IMR-90 (cell line): ENCODE results near the gene HPSE2. TPM values are rescaled to one million over a fixed set of nuclear protein-coding genes. Genes with fewer than 3 reads are reported as not detected.

Experiments used
- ATAC-seq: fragments of 200-7000 bp; cut with Tn5 transposase; 2 replicates; pipeline ENCODE4 v1.9.1; 2020; ENCODE audit warnings: low read depth, mild to moderate bottlenecking, moderate library complexity
- BruUV-seq: library from RNA; stranded (reverse); fragments of 400-500 nt; replicated peaks from 2 replicates; lab custom pipeline; 2021; lab: Mats Ljungman, UMichigan
- CTCF ChIA-PET: fragments of 300-600 bp; formaldehyde crosslinking; extraction: SDS; loops from one replicate; lab custom pipeline; 2021; ENCODE audit warnings: antibody characterized with exemption; lab: Yijun Ruan, JAX
- POLR2A ChIA-PET: fragments of 300-600 bp; sonication (Branson Sonifier 250); formaldehyde crosslinking; loops from one replicate; lab custom pipeline; 2022; ENCODE audit warnings: antibody characterized with exemption; ENCODE audit not compliant: unreplicated experiment; lab: Charles Lee
- DNase-seq: peaks from one replicate; pipeline ENCODE4 v3.0.0; 2013
- H2AFZ ChIP-seq: replicated peaks from 2 replicates; pipeline ENCODE3; 2013; ENCODE audit warnings: low read length, mild to moderate bottlenecking; ENCODE audit not compliant: poor library complexity
- H2AK5ac ChIP-seq: 2 replicates; pipeline ENCODE4 v1.6.1; 2013; ENCODE audit warnings: low read depth, low read length, inconsistent platforms
- H2AK9ac ChIP-seq: replicated peaks from 2 replicates; pipeline ENCODE3; 2013; ENCODE audit warnings: mild to moderate bottlenecking, low read depth, low read length, moderate library complexity; ENCODE audit not compliant: poor library complexity
- H2BK120ac ChIP-seq: 2 replicates; pipeline ENCODE4 v1.6.1; 2013; ENCODE audit warnings: low read depth, low read length, inconsistent platforms
- H2BK15ac ChIP-seq: 3 replicates; pipeline ENCODE4 v1.6.1; 2013; ENCODE audit warnings: low read depth, low read length, inconsistent platforms
- H2BK20ac ChIP-seq: 2 replicates; pipeline ENCODE4 v1.6.1; 2013; ENCODE audit warnings: low read depth, mild to moderate bottlenecking, inconsistent platforms, low read length, moderate library complexity
- H2BK5ac ChIP-seq: 2 replicates; pipeline ENCODE4 v1.6.1; 2013; ENCODE audit warnings: mild to moderate bottlenecking, low read depth, low read length, inconsistent platforms; ENCODE audit not compliant: poor library complexity, severe bottlenecking
- H3K14ac ChIP-seq: replicated peaks from 2 replicates; pipeline ENCODE4 v1.6.1; 2013; ENCODE audit warnings: low read depth, low read length, inconsistent platforms
- H3K18ac ChIP-seq: 2 replicates; pipeline ENCODE4 v1.6.1; 2013; ENCODE audit warnings: low read depth, low read length, control low read depth
- H3K23ac ChIP-seq: 2 replicates; pipeline ENCODE4 v1.6.1; 2013; ENCODE audit warnings: low read depth, low read length, inconsistent platforms
- H3K27ac ChIP-seq: 2 replicates; pipeline ENCODE4 v1.5.1; 2013; ENCODE audit warnings: mild to moderate bottlenecking, control low read depth, low read length; ENCODE audit not compliant: insufficient read depth
- H3K27me3 ChIP-seq: 2 replicates; pipeline ENCODE4 v1.6.1; 2013; ENCODE audit warnings: low read length; ENCODE audit not compliant: control insufficient read depth, insufficient read depth
- H3K36me3 ChIP-seq: 2 replicates; pipeline ENCODE4 v1.6.1; 2013; ENCODE audit warnings: low read length, mixed read lengths; ENCODE audit not compliant: control insufficient read depth, insufficient read depth
- H3K4ac ChIP-seq: 2 replicates; pipeline ENCODE4 v1.6.1; 2013; ENCODE audit warnings: low read depth, low read length, inconsistent platforms
- H3K4me1 ChIP-seq: 2 replicates; pipeline ENCODE4 v1.6.1; 2013; ENCODE audit warnings: low read length, mixed read lengths; ENCODE audit not compliant: control insufficient read depth, insufficient read depth
- H3K4me2 ChIP-seq: 2 replicates; pipeline ENCODE4 v1.6.1; 2013; ENCODE audit warnings: low read depth, mild to moderate bottlenecking, control low read depth, low read length, moderate library complexity
- H3K4me3 ChIP-seq: 2 replicates; pipeline ENCODE4 v1.5.1; 2013; ENCODE audit warnings: low read depth, mild to moderate bottlenecking, control low read depth, low read length, moderate library complexity; ENCODE audit not compliant: insufficient read depth
- H3K56ac ChIP-seq: 2 replicates; pipeline ENCODE4 v1.6.1; 2013; ENCODE audit warnings: low read length, inconsistent platforms; ENCODE audit not compliant: insufficient read depth; ENCODE audit errors: extremely low read depth
- H3K79me1 ChIP-seq, 2 experiments: 2 replicates each; pipeline ENCODE4 v1.6.1; 2013; ENCODE audit warnings: low read length in 2 of 2, inconsistent platforms in 1 of 2, low read depth in 1 of 2
- H3K9ac ChIP-seq: 2 replicates; pipeline ENCODE4 v1.6.1; 2013; ENCODE audit warnings: low read depth, low read length, control low read depth
- H3K9me1 ChIP-seq: 2 replicates; pipeline ENCODE4 v1.6.1; 2013; ENCODE audit warnings: low read length, inconsistent platforms; ENCODE audit not compliant: insufficient read depth
- H3K9me3 ChIP-seq: 2 replicates; pipeline ENCODE4 v1.6.1; 2013; ENCODE audit warnings: low read length; ENCODE audit not compliant: control insufficient read depth, insufficient read depth
- H4K20me1 ChIP-seq: 2 replicates; pipeline ENCODE4 v1.6.1; 2013; ENCODE audit warnings: low read length, inconsistent platforms; ENCODE audit not compliant: insufficient read depth
- H4K5ac ChIP-seq: 2 replicates; pipeline ENCODE4 v1.6.1; 2013; ENCODE audit warnings: mild to moderate bottlenecking, low read depth, low read length, control low read depth
- H4K8ac ChIP-seq, 2 experiments: 2 replicates each; pipeline ENCODE4 v1.6.1; 2013; ENCODE audit warnings: low read depth in 2 of 2, low read length in 2 of 2, control low read depth in 1 of 2, inconsistent platforms in 1 of 2
- H4K91ac ChIP-seq: 2 replicates; pipeline ENCODE4 v1.6.1; 2013; ENCODE audit warnings: low read depth, low read length, inconsistent platforms; ENCODE audit not compliant: insufficient read depth
- BHLHE40 ChIP-seq: fragments of 150-350 bp; IDR thresholded peaks from 2 replicates; pipeline ENCODE4 v1.6.1; 2016; ENCODE audit warnings: mild to moderate bottlenecking, low read depth, low read length
- CHD1 ChIP-seq: IDR thresholded peaks from 2 replicates; pipeline ENCODE4 v1.6.1; 2012; ENCODE audit warnings: low read depth, low read length, improper control_type of control experiment
- MAFK ChIP-seq: IDR thresholded peaks from 2 replicates; pipeline ENCODE4 v1.6.1; 2012; ENCODE audit warnings: low read depth, low read length, improper control_type of control experiment
- MAZ ChIP-seq: IDR thresholded peaks from 2 replicates; pipeline ENCODE4 v1.6.1; 2012; ENCODE audit warnings: low read depth, mild to moderate bottlenecking, low read length, improper control_type of control experiment, moderate library complexity, borderline replicate concordance
- NFE2L2 ChIP-seq: fragments of 150-350 bp; IDR thresholded peaks from 2 replicates; pipeline ENCODE4 v1.6.1; 2016; ENCODE audit warnings: low read depth, mild to moderate bottlenecking, low read length
- POLR2A ChIP-seq: IDR thresholded peaks from 2 replicates; pipeline ENCODE4 v1.6.1; 2012; ENCODE audit warnings: mild to moderate bottlenecking, low read depth, low read length
- RAD21 ChIP-seq: IDR thresholded peaks from 2 replicates; pipeline ENCODE4 v1.6.1; 2012; ENCODE audit warnings: low read length, improper control_type of control experiment
- RCOR1 ChIP-seq: IDR thresholded peaks from 2 replicates; pipeline ENCODE4 v1.6.1; 2012; ENCODE audit warnings: mild to moderate bottlenecking, low read length, improper control_type of control experiment; ENCODE audit not compliant: insufficient replicate concordance
- SMC3 ChIP-seq: fragments of 150-350 bp; IDR thresholded peaks from 2 replicates; pipeline ENCODE4 v1.6.1; 2016; ENCODE audit warnings: low read depth, mild to moderate bottlenecking, antibody characterized with exemption, low read length, moderate library complexity
- WGBS, 2 experiments: methylation state at CpG; one replicate each; pipeline versions ENCODE4 v1.1.5 to v1.1.7; 2013; ENCODE audit warnings: missing lambda C conversion rate in 2 of 2; ENCODE audit not compliant: insufficient read length in 1 of 2; ENCODE audit errors: extremely low coverage in 2 of 2; 5-methylcytosine and 5-hydroxymethylcytosine counted together
- dilution Hi-C: fragments of 300-500 bp; cut with HindIII; formaldehyde crosslinking; loops from one replicate; pipeline ENCODE4 v1.14.3; 2018; ENCODE audit warnings: low sequenced_read_pairs; ENCODE audit not compliant: unreplicated experiment
- in situ Hi-C: fragments of 300-500 bp; cut with MboI; formaldehyde crosslinking; loops from 3 replicates; pipeline ENCODE4 v1.14.3; 2019; ENCODE audit warnings: low sequenced_read_pairs, inconsistent platforms, mixed read lengths
- intact Hi-C: fragments of 100-400 bp; cut with micrococcal nuclease; formaldehyde crosslinking; loops from 2 replicates; pipeline ENCODE4 v1.10.0; 2022
- polyA plus RNA-seq, 3 experiments: library from polyadenylated mRNA; depleted of rRNA; stranded (reverse); fragments of >200 nt; gene quantifications; 2 replicates each; pipeline ENCODE4 v1.2.3, GENCODE V29; 2012; ENCODE audit warnings: low replicate concordance in 1 of 3
- total RNA-seq: library from RNA; depleted of rRNA; stranded (reverse); fragments of >200 nt; gene quantifications from 2 replicates; pipeline ENCODE4 v1.2.3, GENCODE V29; 2012
- TF ChIP-seq, protein P1 (sequence below): fragments of 150-350 bp; IDR thresholded peaks from 2 replicates; pipeline ENCODE4 v1.6.1; 2017; ENCODE audit warnings: mild to moderate bottlenecking, antibody characterized with exemption, low read length, low read depth
- TF ChIP-seq, protein P2 (sequence below): conservative IDR thresholded peaks from 2 replicates; pipeline ENCODE4 v1.5.1; 2012; ENCODE audit warnings: mild to moderate bottlenecking, low read depth, low read length, improper control_type of control experiment

HPSE2 gene
- total and polyA plus RNA-seq, 2 of the 4 experiments (the other 2 are of a cell fraction): not detected

DNA sequence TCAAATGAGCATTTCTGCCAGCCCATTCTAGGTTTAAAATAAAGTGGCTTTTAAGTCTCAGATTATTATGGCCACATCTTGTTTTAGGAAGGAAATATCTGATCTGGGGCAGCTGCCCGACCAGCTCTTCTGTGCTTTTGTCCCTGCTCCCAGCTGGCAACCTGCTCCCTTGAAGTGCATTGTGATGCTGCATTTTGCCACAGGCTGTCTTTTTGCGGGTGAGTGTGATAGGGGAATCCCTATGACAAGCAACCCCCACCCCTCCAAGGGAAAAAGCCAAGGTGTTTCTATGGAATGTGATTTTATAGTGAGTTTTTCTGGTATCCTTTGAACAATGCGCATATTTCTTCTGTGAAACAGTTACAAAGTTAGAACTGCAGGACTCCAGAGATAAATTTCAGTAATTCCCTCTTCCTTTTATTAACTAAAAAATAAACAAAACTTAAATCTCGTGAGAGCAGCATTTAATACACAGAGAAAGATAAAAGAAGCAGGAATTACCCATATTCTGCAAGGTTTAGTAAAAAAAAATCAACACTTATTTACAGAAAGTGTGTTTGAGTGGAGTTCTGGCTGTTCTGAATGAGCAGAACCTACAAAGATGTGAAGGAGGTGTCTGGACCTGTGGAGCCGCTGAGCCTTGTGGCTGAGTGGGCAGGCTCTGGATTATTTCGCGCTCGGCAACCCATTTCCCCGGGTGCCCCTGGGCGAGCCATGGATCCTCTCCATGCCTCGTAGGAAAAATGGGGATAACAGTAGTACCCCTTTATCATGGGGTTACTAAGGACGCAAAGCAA, 778.8 kb downstream of the HPSE2 start:
- Histone ChIP-seq H3K36me3 (no peaks in the 10 kb centered on the region), H3K9ac (no peak overlapping the region), H3K79me1 (no peaks in the 10 kb centered on the region), H2BK120ac (no peak overlapping the region), H3K4me3 (no peak overlapping the region), H2AFZ (no peak overlapping the region), H3K9me1 (no peaks in the 10 kb centered on the region), H2AK9ac (no peak overlapping the region), H2BK5ac (no peak overlapping the region), H4K20me1 (no peaks in the 10 kb centered on the region), H2AK5ac (no peak overlapping the region), H2BK20ac (no peak overlapping the region), H4K5ac (no peak overlapping the region), H3K27ac (no peak overlapping the region), H3K27me3 (no peaks in the 10 kb centered on the region), H3K4me1 (peaks cover 4% of the 10 kb centered on the region), H3K4ac (no peak overlapping the region), H3K14ac (no peak overlapping the region), H3K56ac (no peak overlapping the region), H2BK15ac (no peak overlapping the region), H3K4me2 (no peak overlapping the region), H3K23ac (no peak overlapping the region), H3K9me3 (no peaks in the 10 kb centered on the region), H4K91ac (no peak overlapping the region), H3K18ac (no peak overlapping the region), H4K8ac (no peak overlapping the region)
- dilution Hi-C loops (no loop called here), intact Hi-C loops (no loop called here), in situ Hi-C loops (no loop called here)
- WGBS, 2 experiments: 100% methylated on average over 1 of the region's 12 CpGs; no CpG with 5 or more reads in 1 of the 2 experiments
- no peak for TF ChIP-seq MAFK
- no peak for TF ChIP-seq BHLHE40
- no peak for TF ChIP-seq RAD21
- TF ChIP-seq RCOR1: no peak
- TF ChIP-seq, protein P1, sequence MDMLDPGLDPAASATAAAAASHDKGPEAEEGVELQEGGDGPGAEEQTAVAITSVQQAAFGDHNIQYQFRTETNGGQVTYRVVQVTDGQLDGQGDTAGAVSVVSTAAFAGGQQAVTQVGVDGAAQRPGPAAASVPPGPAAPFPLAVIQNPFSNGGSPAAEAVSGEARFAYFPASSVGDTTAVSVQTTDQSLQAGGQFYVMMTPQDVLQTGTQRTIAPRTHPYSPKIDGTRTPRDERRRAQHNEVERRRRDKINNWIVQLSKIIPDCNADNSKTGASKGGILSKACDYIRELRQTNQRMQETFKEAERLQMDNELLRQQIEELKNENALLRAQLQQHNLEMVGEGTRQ: no peak
- no peak for TF ChIP-seq CHD1
- TF ChIP-seq, protein P2, sequence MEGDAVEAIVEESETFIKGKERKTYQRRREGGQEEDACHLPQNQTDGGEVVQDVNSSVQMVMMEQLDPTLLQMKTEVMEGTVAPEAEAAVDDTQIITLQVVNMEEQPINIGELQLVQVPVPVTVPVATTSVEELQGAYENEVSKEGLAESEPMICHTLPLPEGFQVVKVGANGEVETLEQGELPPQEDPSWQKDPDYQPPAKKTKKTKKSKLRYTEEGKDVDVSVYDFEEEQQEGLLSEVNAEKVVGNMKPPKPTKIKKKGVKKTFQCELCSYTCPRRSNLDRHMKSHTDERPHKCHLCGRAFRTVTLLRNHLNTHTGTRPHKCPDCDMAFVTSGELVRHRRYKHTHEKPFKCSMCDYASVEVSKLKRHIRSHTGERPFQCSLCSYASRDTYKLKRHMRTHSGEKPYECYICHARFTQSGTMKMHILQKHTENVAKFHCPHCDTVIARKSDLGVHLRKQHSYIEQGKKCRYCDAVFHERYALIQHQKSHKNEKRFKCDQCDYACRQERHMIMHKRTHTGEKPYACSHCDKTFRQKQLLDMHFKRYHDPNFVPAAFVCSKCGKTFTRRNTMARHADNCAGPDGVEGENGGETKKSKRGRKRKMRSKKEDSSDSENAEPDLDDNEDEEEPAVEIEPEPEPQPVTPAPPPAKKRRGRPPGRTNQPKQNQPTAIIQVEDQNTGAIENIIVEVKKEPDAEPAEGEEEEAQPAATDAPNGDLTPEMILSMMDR: no peak
- TF ChIP-seq NFE2L2: no peak
- TF ChIP-seq SMC3: no peak
- no peak for TF ChIP-seq MAZ
- no peak for TF ChIP-seq POLR2A
- DNase-seq (no peak), ATAC-seq (no peak)
- ChIA-PET CTCF (no interaction called here), POLR2A (no interaction called here)
- BruUV-seq: no TSS peak
